Omental fat pad (tissue), 4 donors: Measurements from ENCODE around the gene MT1G. TPM values are rescaled to one million over a fixed set of nuclear protein-coding genes. Genes with fewer than 3 reads are reported as not detected.

Experiments used
- ATAC-seq: fragments of 150-250 bp; one replicate; pipeline ENCODE4 v1.9.1; 2016; ENCODE audit warnings: mild to moderate bottlenecking, moderate library complexity; ENCODE audit not compliant: low FRiP score
- DNase-seq: peaks from one replicate; pipeline ENCODE4 v3.0.0-alpha.2; 2019; ENCODE audit warnings: low spot score
- CTCF ChIP-seq, 3 donors: fragments of 450-650 bp; IDR thresholded peaks; one replicate each; pipeline ENCODE4 v1.5.1; 2016 to 2017; ENCODE audit warnings: antibody characterized with exemption in 3 of 3, mild to moderate bottlenecking in 3 of 3, moderate library complexity in 2 of 3
- total RNA-seq, 4 donors: library from RNA; depleted of rRNA; stranded (reverse); fragments of >200 nt; gene quantifications; one replicate each; pipeline ENCODE4 v1.1.0, GENCODE V29; 2016

MT1G gene
- total RNA-seq, 4 donors from 2014 or later, result 31.4 to 1,270 (median 197) TPM

- no peak for TF ChIP-seq CTCF (IDR thresholded peaks at IDR 0.05)
- ATAC-seq (no peak), DNase-seq (no peak)
Observed at GRCh38 chr16:56620339-56620897, 47.4 kb downstream of the MT1G start.

GRCh38 chr16:56618138-56618537 is 49.7 kb downstream of the MT1G start:
- ATAC-seq (no peak), DNase-seq (no peak)
- TF ChIP-seq CTCF (IDR thresholded peaks at IDR 0.05), result no peak

- DNase-seq (no peak), ATAC-seq (peak; percentile 85)
- no peak for TF ChIP-seq CTCF (IDR thresholded peaks at IDR 0.05)
Observed at GRCh38 chr16:56617212-56618085, 50.4 kb downstream of the MT1G start.

Other genes starting within 250 kb of the MT1G start
- gene AMFR, start 242.5 kb downstream of the MT1G start, total RNA-seq, result 100 to 1,000 TPM; 126 to 215 (median 162) TPM
- gene NUDT21, start 216.7 kb downstream of the MT1G start, total RNA-seq, result 10 to 100 TPM; 41.6 to 53.4 (median 46.0) TPM
- 10 to 100 TPM; 19.1 to 58.2 (median 30.9) TPM for gene OGFOD1, start 216.5 kb downstream of the MT1G start, total RNA-seq
- gene BBS2, start 148.0 kb downstream of the MT1G start, total RNA-seq, result 10 to 100 TPM; 21.9 to 51.9 (median 37.5) TPM
- gene MT4, start 103.0 kb downstream of the MT1G start, total RNA-seq, result not detected
- gene MT3, start 78.5 kb downstream of the MT1G start, total RNA-seq, result not detected
- gene MT2A, start 59.5 kb downstream of the MT1G start, total RNA-seq, result 1,000 to 10,000 TPM in 2 of 4 donors, 100 to 1,000 TPM in 2; 301 to 1,668 (median 935) TPM
- 1,000 to 10,000 TPM in 2 of 4 donors, 100 to 1,000 TPM in 2; 386 to 3,925 (median 1,028) TPM for gene MT1E, start 42.3 kb downstream of the MT1G start, total RNA-seq
- 100 to 1,000 TPM in 2 of 4 donors, 10 to 100 TPM in 2; 43.1 to 339 (median 186) TPM for gene MT1M, start 35.4 kb downstream of the MT1G start, total RNA-seq
- gene MT1A, start 29.4 kb downstream of the MT1G start, total RNA-seq, result 1,000 to 10,000 TPM in 1 of 4 donors, 100 to 1,000 TPM in 2, 10 to 100 TPM in 1; 88.4 to 1,854 (median 643) TPM
- gene MT1B, start 16.2 kb downstream of the MT1G start, total RNA-seq, result not detected
- 100 to 1,000 TPM in 1 of 4 donors, 10 to 100 TPM in 2, 1 to 10 TPM in 1; 9.8 to 199 (median 43.6) TPM for gene MT1F, start 10.1 kb downstream of the MT1G start, total RNA-seq
- gene MT1H, start 1.7 kb upstream of the MT1G start, total RNA-seq, result 10 to 100 TPM in 2 of 4 donors, not detected in 2; 11.9 to 23.3 TPM
- 1,000 to 10,000 TPM; 1,336 to 3,452 (median 1,838) TPM for gene MT1X, start 14.4 kb upstream of the MT1G start, total RNA-seq
- gene NUP93, start 62.1 kb upstream of the MT1G start, total RNA-seq, result 10 to 100 TPM; 21.6 to 55.5 (median 37.7) TPM
- gene SLC12A3, start 197.1 kb upstream of the MT1G start, total RNA-seq, result not detected